GM10248 (cell line): Measurements from ENCODE around the gene ATP8B3.

ENCODE experiments used
- CTCF ChIA-PET: fragments of 300-600 bp; sonication (Branson Sonifier 250); formaldehyde crosslinking; extraction: SDS; loops from one replicate; lab custom pipeline; 2021; ENCODE audit warnings: antibody characterized with exemption; lab: Yijun Ruan, JAX
- POLR2A ChIA-PET: fragments of 350-650 bp; sonication (Branson Sonifier 250); formaldehyde crosslinking; extraction: SDS; loops from one replicate; lab custom pipeline; 2020; ENCODE audit warnings: antibody characterized with exemption; lab: Yijun Ruan, JAX
- DNase-seq: peaks from one replicate; pipeline ENCODE4 v3.0.0; 2012; ENCODE audit errors: extremely low spot score
- CTCF ChIP-seq: IDR thresholded peaks from 2 replicates; pipeline ENCODE4 v1.5.1; 2012; ENCODE audit warnings: mild to moderate bottlenecking, low read depth; ENCODE audit errors: extremely low read depth, missing control alignments, control extremely low read depth

Gene ATP8B3

GRCh38 chr19:1837625-1838105, 25.6 kb upstream of the ATP8B3 start:
- ChIA-PET CTCF (interaction anchor here (0.7 to 7.1 kb wide), 24 partner anchors 9 to 264 kb away, joined by 3 to 152 read pairs (median 3); partner anchors contain the start of genes ATP8B3 and REXO1), POLR2A (no interaction called here)
- TF ChIP-seq CTCF = peak; percentile 95
- peak; percentile 85 for DNase-seq

DNA sequence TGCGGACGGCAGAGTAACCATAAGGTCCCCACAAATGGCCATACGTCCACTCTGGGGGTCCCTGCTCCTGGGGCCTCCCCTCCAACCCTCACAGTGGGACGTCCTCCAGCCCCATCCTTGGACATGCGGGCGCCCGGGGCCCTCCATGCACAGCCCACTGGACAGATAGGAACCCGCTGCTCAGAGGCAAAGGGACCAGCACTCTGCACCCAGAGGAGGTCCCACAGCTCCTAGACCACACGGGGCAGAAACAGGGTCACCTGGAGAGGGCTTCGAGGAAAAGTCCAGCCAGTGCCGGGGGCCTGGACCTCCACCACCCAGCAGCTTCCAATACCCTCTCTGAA, 25.1 kb upstream of the ATP8B3 start:
- ChIA-PET POLR2A (no interaction called here), CTCF (interaction anchor here (0.8 to 7.1 kb wide), 13 partner anchors 10 to 253 kb away, joined by 3 to 152 read pairs (median 7); partner anchors contain the start of gene REXO1)
- no peak for TF ChIP-seq CTCF
- no peak for DNase-seq

DNA sequence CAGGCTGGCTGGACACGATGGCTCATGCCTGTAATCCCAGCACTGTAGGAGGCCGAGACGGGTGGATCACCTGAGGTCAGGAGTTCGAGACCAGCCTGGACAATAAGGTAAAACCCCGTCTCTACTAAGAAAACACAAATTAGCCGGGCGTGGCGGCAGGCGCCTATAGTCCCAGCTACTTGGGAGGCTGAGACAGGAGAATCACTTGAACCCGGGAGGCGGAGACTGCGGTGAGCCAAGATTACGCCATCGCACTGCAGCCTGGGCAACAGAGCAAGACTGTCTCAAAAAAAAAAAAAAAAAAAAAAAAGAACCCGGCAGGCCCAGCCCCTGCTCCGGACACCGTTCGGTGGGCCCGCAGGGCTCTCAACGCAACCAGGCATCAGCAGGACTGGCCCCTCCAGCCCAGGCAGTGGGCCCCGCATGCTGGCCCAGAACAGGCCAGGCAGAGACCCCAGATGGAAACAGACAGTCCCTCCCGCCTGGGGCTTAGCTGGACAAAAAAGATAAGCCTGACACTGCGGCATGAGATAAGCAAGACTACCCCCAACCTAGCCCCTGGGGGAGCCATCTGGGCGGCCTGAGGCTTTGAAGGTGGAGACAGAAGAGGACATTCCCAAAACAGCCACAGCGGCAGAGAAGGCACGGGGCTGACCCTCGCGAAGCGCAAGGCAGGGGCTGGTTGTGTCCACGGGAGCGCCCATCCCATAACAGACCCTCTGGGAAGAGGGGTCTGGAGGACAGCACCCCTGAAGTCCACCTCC, 24.6 kb upstream of the ATP8B3 start:
- no peak for TF ChIP-seq CTCF
- ChIA-PET POLR2A (interaction anchor here (0.5 kb wide), 1 partner anchor 11 kb away, joined by 11 read pairs; no protein-coding TSS in a partner anchor), CTCF (interaction anchor here (0.8 to 7.1 kb wide), 10 partner anchors 10 to 75 kb away, joined by 3 to 152 read pairs (median 9); partner anchors contain the start of gene REXO1)
- no peak for DNase-seq

- POLR2A ChIA-PET = interaction anchor here (0.6 kb wide), 1 partner anchor 1023 kb away, joined by 3 read pairs; no protein-coding TSS in a partner anchor
- DNase-seq = no peak
- TF ChIP-seq CTCF = no peak
- CTCF ChIA-PET = no interaction called here
Observed at GRCh38 chr19:1833540-1833939, 21.5 kb upstream of the ATP8B3 start.

DNA sequence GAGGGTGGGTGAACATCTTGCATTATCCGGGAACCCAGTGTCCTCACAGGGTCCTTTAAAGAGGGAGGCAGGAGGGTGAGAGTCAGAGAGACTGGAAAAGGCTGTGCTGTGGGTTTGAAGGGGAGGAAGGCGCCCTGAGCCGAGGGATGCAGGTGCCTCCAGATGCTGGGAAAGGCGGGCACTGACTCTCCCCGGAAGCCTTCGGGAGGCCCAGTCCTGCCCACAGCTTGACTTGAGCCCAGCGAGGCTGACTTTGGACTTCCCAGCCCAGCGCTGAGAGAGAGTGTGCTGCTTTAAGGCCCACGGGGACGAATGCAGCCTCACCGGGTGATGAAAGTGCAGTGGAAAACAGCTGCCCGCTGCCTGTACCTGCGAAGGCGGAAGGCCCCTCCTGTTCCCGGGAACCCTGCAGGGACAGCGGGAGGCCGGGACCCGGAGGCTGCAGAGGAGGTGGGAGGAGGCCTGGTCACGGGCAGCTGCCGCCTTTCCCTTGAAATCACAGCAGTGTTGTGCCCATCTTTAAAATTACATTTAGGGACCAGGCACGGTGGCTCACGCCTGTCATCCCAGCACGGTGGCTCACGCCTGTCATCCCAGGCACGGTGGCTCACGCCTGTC, 20.1 kb upstream of the ATP8B3 start:
- TF ChIP-seq CTCF = no peak
- DNase-seq = no peak
- ChIA-PET POLR2A (no interaction called here), CTCF (interaction anchor here (0.6 kb wide), 1 partner anchor 192 kb away, joined by 3 read pairs; no protein-coding TSS in a partner anchor)

GRCh38 chr19:1830978-1831377, 18.9 kb upstream of the ATP8B3 start:
- no peak for TF ChIP-seq CTCF
- POLR2A ChIA-PET = no interaction called here
- DNase-seq = no peak
- CTCF ChIA-PET = interaction anchor here (1.3 kb wide), 1 partner anchor 18 kb away, joined by 3 read pairs; no protein-coding TSS in a partner anchor
